HG02571 (cell line): ENCODE results near the gene CAB39L.
"Not testable (repeated sequence)": the region's sequence is repeated elsewhere in the genome, so short reads cannot be mapped to it uniquely, and the experiment has no call there.

Source experiments
- ATAC-seq: cut with Tn5 transposase; IDR thresholded peaks from one replicate; pipeline ENCODE4 v1.9.1; 2021; ENCODE audit warnings: mild to moderate bottlenecking, moderate library complexity; ENCODE audit not compliant: unreplicated experiment

Gene CAB39L

GRCh38 chr13:49294723-49295122 lies 149.1 kb downstream of the CAB39L start:
- not testable (repeated sequence) for ATAC-seq

- ATAC-seq = no peak
Measured at GRCh38 chr13:49292742-49293486, 150.9 kb downstream of the CAB39L start.

GRCh38 chr13:49288458-49288857 lies 155.4 kb downstream of the CAB39L start:
- no peak for ATAC-seq

- ATAC-seq = no peak
Measured at GRCh38 chr13:49287995-49288394, 155.9 kb downstream of the CAB39L start.

- ATAC-seq = no peak
Measured at GRCh38 chr13:49279885-49280284, 164.0 kb downstream of the CAB39L start.

DNA sequence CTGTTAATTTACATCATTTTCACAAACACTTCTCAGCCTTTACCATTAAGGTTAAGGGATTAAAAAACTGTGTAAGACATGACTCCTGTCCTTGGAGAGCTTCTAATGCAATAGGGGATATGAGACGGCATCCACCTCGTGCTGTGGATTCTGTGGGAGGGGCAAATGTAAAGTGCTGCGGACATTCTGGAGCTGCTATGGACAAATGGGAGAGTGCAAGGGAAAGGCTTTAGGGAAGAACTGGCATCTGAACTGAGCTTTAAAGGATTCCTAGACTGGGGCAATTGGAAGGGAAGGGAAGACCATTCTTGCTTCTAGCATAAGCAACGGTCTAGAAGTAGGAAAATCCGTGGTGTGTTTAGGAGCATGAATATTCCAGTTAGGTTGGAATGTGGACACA lies 164.8 kb downstream of the CAB39L start:
- no peak for ATAC-seq

- ATAC-seq = no peak
Measured at GRCh38 chr13:49278211-49278610, 165.7 kb downstream of the CAB39L start.

- ATAC-seq = no peak
Measured at GRCh38 chr13:49272296-49272695, 171.6 kb downstream of the CAB39L start.

DNA sequence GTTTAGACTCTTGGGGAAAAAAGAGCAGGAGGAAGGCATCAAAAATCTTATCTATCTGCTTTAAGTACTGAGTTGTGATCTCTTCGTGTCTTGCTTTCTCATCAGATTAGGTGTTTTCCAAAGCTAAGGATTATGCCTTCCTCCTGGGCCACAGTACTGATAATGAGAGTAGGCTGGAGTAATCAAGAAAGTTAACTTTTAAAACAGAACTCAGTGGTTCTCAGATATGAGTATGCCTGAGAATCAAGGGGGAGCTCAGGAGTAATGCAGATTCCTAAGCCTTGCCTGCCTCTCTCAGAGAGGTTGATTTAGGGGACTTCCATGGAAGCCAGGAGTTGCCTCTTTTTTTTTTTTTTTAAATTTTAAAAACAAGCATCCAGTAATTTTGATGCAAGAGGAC lies 172.6 kb downstream of the CAB39L start:
- no peak for ATAC-seq

- no peak for ATAC-seq
Measured at GRCh38 chr13:49265822-49266221, 178.0 kb downstream of the CAB39L start.

DNA sequence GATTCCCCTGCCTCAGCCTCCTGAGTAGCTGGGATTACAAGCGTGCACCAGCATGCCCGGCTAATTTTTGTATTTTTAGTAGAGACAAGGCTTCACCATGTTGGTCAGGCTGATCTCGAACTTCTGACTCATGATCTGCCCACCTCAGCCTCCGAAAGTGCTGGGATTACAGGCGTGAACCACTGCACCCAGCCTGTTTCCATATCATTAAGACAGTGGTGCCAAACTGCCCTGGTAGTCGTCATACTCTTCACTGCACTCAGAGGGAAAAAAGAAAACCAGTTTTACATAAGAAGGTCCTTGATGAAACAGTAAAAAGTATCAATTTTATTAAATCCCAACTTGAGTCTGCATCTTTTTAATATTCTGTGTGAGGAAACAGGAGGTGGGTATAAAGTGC lies 181.2 kb downstream of the CAB39L start:
- no peak for ATAC-seq

DNA sequence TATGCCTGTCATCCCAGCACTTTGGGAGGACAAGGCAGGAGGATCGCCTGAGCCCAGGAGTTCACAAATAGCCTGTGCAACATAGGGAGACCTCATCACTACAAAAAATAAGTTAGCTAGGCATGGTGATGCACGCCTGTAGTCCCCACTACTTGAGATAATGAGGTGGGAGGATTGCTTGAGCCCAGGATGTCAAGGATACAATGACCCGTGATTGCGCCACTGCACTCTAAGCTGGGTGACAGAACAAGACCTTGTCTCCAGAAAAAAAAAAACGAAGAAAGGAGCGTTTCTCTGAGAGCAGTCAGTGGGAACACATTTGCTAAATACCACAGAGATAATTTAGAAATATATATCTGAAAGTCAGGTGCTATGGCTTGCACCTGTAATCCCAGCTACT lies 184.3 kb downstream of the CAB39L start:
- no peak for ATAC-seq
